Keratinocyte (primary cell): ENCODE measurements around the gene MAP4. TPM values are rescaled to one million over a fixed set of nuclear protein-coding genes. Genes with fewer than 3 reads are reported as not detected.

Source experiments
- DNase-seq: peaks from one replicate; pipeline ENCODE4 v3.0.0-alpha.2; 2011; ENCODE audit warnings: low read depth, missing footprints, low spot score
- FAIRE-seq: peaks from 2 replicates; lab custom pipeline; 2011; peaks lifted over from hg19 to GRCh38; lab: Jason Lieb, UNC
- H2AFZ ChIP-seq: 2 replicates; pipeline ENCODE4 v1.6.0; 2012; ENCODE audit warnings: low read length, control low read depth, inconsistent platforms; ENCODE audit not compliant: control insufficient read depth
- H3K27ac ChIP-seq: 2 replicates; pipeline ENCODE4 v1.5.1; 2011; ENCODE audit warnings: low read length; ENCODE audit not compliant: control insufficient read depth, insufficient read depth
- H3K27me3 ChIP-seq: 3 replicates; pipeline ENCODE4 v1.6.0; 2011; ENCODE audit warnings: low read length; ENCODE audit not compliant: control insufficient read depth, insufficient read depth; ENCODE audit errors: extremely low read depth
- H3K36me3 ChIP-seq, 2 experiments: 2 replicates in 1 of 2; 3 replicates in 1 of 2; pipeline ENCODE4 v1.5.1; 2011; ENCODE audit warnings: low read length in 2 of 2, mild to moderate bottlenecking in 1 of 2; ENCODE audit not compliant: control insufficient read depth in 2 of 2, insufficient read depth in 2 of 2; ENCODE audit errors: extremely low read depth in 1 of 2
- H3K4me1 ChIP-seq: 3 replicates; pipeline ENCODE4 v1.5.1; 2011; ENCODE audit warnings: low read length; ENCODE audit not compliant: control insufficient read depth, insufficient read depth; ENCODE audit errors: extremely low read depth
- H3K4me2 ChIP-seq: 3 replicates; pipeline ENCODE4 v1.6.0; 2011; ENCODE audit warnings: low read depth, low read length; ENCODE audit not compliant: control insufficient read depth, insufficient read depth; ENCODE audit errors: extremely low read depth
- H3K4me3 ChIP-seq, 3 experiments: fragments of 200-600 bp in 1 of 3; sonication (generic) in 1 of 3; 2 replicates in 2 of 3; 3 replicates in 1 of 3; pipeline ENCODE4 v1.5.1; 2011 to 2016; ENCODE audit warnings: low read length in 3 of 3, mild to moderate bottlenecking in 3 of 3, control low read depth in 2 of 3, inconsistent platforms in 1 of 3, low read depth in 1 of 3, mixed read lengths in 1 of 3, mixed run types in 1 of 3, moderate library complexity in 1 of 3; ENCODE audit not compliant: control insufficient read depth in 2 of 3, insufficient read depth in 2 of 3; ENCODE audit errors: extremely low read depth in 1 of 3
- H3K79me2 ChIP-seq: 2 replicates; pipeline ENCODE4 v1.6.0; 2012; ENCODE audit warnings: low read length; ENCODE audit not compliant: control insufficient read depth, insufficient read depth
- H3K9ac ChIP-seq: 3 replicates; pipeline ENCODE4 v1.6.0; 2011; ENCODE audit warnings: low read length; ENCODE audit not compliant: control insufficient read depth, insufficient read depth; ENCODE audit errors: extremely low read depth
- H3K9me1 ChIP-seq: 3 replicates; pipeline ENCODE4 v1.6.0; 2011; ENCODE audit warnings: low read length; ENCODE audit not compliant: control insufficient read depth, insufficient read depth; ENCODE audit errors: extremely low read depth
- H3K9me3 ChIP-seq: 2 replicates; pipeline ENCODE4 v1.5.1; 2012; ENCODE audit warnings: low read depth, low read length; ENCODE audit not compliant: control insufficient read depth
- H4K20me1 ChIP-seq: 3 replicates; pipeline ENCODE4 v1.6.0; 2011; ENCODE audit warnings: low read length; ENCODE audit not compliant: control insufficient read depth, insufficient read depth; ENCODE audit errors: extremely low read depth
- CTCF ChIP-seq, 3 experiments: IDR thresholded peaks in 1 of 3; conservative IDR thresholded peaks in 1 of 3; optimal IDR thresholded peaks in 1 of 3; 2 replicates in 2 of 3; 3 replicates in 1 of 3; pipeline versions ENCODE3 to v1.5.1; 2011; ENCODE audit warnings: low read length in 3 of 3, mild to moderate bottlenecking in 3 of 3, moderate library complexity in 2 of 3, control low read depth in 1 of 3, inconsistent platforms in 1 of 3; ENCODE audit not compliant: insufficient read depth in 2 of 3; ENCODE audit errors: extremely low read depth in 1 of 3
- EZH2 ChIP-seq: IDR thresholded peaks from one replicate; pipeline ENCODE4 v1.6.1; 2012; ENCODE audit warnings: inconsistent platforms, mild to moderate bottlenecking, low read length, moderate library complexity
- dilution Hi-C: fragments of 300-500 bp; cut with MboI; formaldehyde crosslinking; loops from one replicate; pipeline ENCODE4 v1.7.0; 2020; ENCODE audit warnings: low sequenced_read_pairs; ENCODE audit not compliant: extremely low pct_ligation_motif_present
- polyA plus RNA-seq, 5 experiments: library from polyadenylated mRNA; depleted of rRNA in 3 of 5; stranded (reverse) in 3 of 5; stranded (forward) in 1 of 5; unstranded in 1 of 5; fragments of >200 nt; gene quantifications; 1 replicate in 1 of 5; 2 replicates in 3 of 5; 3 replicates in 1 of 5; pipeline versions ENCODE4 v1.2.1 to v1.2.3, GENCODE V29; 2011 to 2012; ENCODE audit warnings: missing spikeins in 2 of 5, low read depth in 1 of 5, low replicate concordance in 1 of 5

The MAP4 gene
- polyA plus RNA-seq, 1 donor (not counting 4 experiments of a cell fraction or from before 2014, with no cell fraction given), result 110 TPM

- peak; percentile 5 for FAIRE-seq
- no peak overlapping the region for H3K27ac ChIP-seq
- TF ChIP-seq EZH2 (no peak), CTCF (optimal IDR thresholded peaks at IDR 0.05 in 1 of 3, IDR thresholded peaks at IDR 0.05 in 1 of 3, conservative IDR thresholded peaks at IDR 0.05 in 1 of 3; ENCODE audit: extremely low read depth in 1 of 3, insufficient read depth in 2 of 3, low read length in 3 of 3) (no peak)
- no peak overlapping the region for H3K4me2 ChIP-seq
- no peaks in the 10 kb centered on the region for H3K79me2 ChIP-seq
- no peak overlapping the region for H3K9ac ChIP-seq
- no peaks in the 10 kb centered on the region for H3K9me3 ChIP-seq
- H3K4me3 ChIP-seq, result no peak overlapping the region
- no peak overlapping the region for H2AFZ ChIP-seq
- H3K9me1 ChIP-seq, result no peaks in the 10 kb centered on the region
- H3K27me3 ChIP-seq, result no peaks in the 10 kb centered on the region
- no peak for DNase-seq
- H4K20me1 ChIP-seq, result no peaks in the 10 kb centered on the region
- no peaks in the 10 kb centered on the region for H3K4me1 ChIP-seq
- dilution Hi-C loops, result no loop called here
- H3K36me3 ChIP-seq, result peaks cover 7 to 18% of the 10 kb centered on the region in 2 experiments
These were observed 116.6 kb downstream of the MAP4 start for GRCh38 chr3:47899495-47900108.

DNA sequence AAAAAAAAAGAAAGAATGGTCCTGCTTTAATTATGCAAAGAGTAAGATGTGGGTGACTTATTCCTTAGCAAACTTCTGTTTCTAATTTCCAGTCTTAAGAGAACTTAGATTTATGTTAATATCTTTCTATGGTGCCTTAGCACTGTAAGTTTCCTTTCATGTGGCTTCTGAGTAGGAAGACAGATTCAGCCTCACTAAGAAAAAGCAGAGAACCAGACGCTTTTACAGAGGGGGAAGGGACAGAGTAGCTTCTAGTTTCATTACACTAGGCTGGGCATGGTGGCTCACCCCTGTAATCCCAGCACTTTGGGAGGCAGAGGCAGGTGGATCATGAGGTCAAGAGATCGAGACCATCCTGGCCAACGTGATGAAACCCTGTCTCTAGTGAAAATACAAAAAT is 118.3 kb downstream of the MAP4 start:
- Histone ChIP-seq H3K4me3 (no peak overlapping the region), H4K20me1 (no peaks in the 10 kb centered on the region), H3K9me1 (no peaks in the 10 kb centered on the region), H3K4me1 (no peaks in the 10 kb centered on the region), H3K9me3 (no peaks in the 10 kb centered on the region), H3K36me3 (peaks cover 10 to 16% of the 10 kb centered on the region in 2 experiments), H3K9ac (no peak overlapping the region), H3K4me2 (no peak overlapping the region), H3K27me3 (no peaks in the 10 kb centered on the region), H3K27ac (no peak overlapping the region), H2AFZ (no peak overlapping the region), H3K79me2 (no peaks in the 10 kb centered on the region)
- dilution Hi-C loops, result no loop called here
- DNase-seq, result no peak
- FAIRE-seq, result no peak
- TF ChIP-seq CTCF (optimal IDR thresholded peaks at IDR 0.05 in 1 of 3, IDR thresholded peaks at IDR 0.05 in 1 of 3, conservative IDR thresholded peaks at IDR 0.05 in 1 of 3; ENCODE audit: extremely low read depth in 1 of 3, insufficient read depth in 2 of 3, low read length in 3 of 3) (no peak), EZH2 (no peak)
